ENCODE results near the gene PCDHGC5.
A peak's percentile ranks its signal among the peaks of the same experiment; 100 is the strongest.

Gene PCDHGC5

DNA sequence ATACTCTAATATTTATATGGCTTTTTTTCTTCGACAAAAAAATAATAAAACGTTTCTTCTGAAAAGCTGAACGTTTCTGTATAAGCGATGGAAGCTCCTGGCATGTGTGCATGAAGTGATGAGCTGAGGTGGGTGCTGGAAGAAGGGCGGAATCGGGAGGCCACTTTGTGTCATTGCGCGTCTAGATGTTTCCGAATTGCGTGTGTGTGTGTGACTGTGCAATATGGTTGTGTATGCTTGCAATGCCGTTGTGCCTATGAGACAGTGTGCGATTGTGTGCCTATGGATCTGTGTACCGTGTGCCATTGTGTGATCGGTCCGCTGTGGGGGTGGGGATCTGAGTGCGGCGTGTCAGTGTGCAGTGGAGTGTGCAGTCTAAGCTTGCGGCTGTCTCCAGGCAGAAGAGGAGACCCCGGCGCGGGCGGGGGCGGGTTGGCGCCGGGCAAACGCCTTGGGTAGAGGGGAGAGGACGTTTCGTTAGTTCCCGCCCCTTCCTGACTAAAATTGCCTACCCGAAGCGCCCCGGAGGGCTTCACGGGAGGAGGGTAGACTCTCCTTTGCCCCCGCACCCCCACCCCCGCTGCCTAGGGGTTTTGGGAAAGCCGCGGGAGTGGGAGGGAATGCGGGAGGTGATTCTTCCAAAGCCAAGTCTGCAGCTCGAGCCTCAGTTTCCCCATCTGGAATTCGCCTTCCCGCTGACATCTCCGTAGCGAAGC, 24.2 kb downstream of the PCDHGC5 start:
- no peak for DNase-seq (ENCODE audit: low read depth, low spot score)

DNA sequence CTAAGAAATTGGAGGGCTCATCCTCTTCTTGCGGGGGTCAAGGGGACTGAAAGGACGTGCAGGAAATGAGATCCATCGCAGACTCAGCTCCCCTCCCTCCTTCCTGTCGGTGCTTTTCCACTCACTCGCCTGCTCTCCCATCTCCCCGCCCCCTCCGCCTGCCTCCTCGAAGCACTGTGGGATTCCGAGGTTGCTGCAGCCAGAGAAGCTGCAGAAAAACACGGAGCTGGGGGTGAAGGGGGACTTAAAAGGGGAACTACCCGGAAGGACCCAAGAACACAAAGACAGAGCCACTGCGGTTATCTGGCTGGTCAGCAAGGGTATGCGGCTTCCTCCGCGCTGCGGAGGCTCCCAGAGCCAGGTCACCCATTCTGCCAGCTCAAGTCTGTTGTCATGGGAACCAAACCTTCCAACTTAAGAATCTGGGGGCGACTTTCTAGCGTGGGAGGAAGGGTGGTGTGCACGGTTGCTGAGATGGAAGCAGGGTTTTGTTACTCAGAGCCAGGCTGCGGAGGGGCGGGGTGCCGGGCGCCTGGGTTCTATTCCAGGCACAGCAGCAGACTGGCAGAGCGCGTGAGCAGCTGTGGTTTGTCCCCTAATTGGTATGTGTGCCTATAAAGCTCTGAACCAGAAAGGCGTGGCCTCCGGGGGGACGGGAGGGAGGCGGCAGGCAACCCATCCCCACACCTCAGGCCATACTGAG, 24.9 kb downstream of the PCDHGC5 start:
- no peak for DNase-seq (ENCODE audit: low read depth, low spot score)

GRCh38 chr5:141514330-141515133, 25.7 kb downstream of the PCDHGC5 start:
- DNase-seq (ENCODE audit: low read depth, low spot score), result no peak

GRCh38 chr5:141515141-141515540, 26.3 kb downstream of the PCDHGC5 start:
- DNase-seq (ENCODE audit: low read depth, low spot score), result no peak

- no peak for DNase-seq (ENCODE audit: low read depth, low spot score)
These were observed 27.2 kb downstream of the PCDHGC5 start for GRCh38 chr5:141515946-141516671.

DNA sequence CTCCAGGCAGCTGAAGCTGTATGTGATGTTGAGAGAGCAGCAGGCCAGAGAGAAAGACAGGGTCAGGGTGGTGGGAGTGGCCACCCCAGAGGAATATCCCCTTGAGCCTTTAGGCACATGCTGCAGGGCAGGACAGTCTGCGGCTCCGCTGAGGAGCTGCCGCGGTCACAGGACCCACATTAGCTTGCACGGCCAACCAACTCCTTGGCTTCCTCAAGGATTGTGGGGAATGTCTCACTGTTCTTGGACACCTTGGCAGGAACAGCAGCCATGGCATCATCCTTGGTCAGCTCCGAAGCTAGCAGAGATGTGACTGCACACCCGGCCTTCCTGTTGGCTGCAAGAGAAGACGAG, 27.8 kb downstream of the PCDHGC5 start:
- DNase-seq (ENCODE audit: low read depth, low spot score), result no peak

GRCh38 chr5:141517312-141517711, 28.4 kb downstream of the PCDHGC5 start:
- DNase-seq (ENCODE audit: low read depth, low spot score), result no peak

DNA sequence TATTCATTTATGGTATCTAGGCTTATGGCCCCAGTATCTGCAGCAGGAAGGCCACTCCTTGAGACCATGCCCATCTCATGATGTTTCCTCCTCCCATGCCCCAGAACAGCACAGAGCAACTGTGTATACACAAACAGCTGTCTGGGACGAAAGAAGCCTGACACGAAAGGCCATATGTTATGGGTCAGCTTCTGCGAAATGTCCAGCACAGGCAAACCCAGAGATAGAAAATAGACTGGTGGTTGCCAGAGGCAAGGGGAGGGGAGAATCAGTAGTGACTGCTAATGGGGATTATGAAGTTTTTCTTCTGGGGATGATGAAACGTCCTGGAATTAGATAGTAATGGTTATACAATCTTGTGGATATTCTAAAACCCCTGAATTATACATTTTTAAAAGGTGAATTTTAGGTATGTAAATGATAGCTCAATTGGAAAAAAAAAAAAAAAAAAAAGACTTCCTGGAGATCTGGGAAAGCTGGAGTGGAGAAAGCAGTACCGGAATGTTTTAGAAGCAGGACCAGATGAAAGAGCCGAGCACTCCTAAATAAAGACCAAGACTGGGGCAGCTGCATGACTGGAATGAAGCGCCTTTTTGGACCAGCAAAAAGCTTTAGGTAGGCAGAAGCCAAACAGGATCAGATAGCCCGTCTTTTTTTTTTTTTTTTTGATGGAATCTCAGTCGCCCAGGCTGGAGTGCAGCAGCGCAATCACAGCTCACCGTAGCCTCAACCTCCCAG, 29.2 kb downstream of the PCDHGC5 start:
- no peak for DNase-seq (ENCODE audit: low read depth, low spot score)

- no peak for DNase-seq (ENCODE audit: low read depth, low spot score)
These were observed 29.7 kb downstream of the PCDHGC5 start for GRCh38 chr5:141518618-141519015.

GRCh38 chr5:141519605-141520565, 31.0 kb downstream of the PCDHGC5 start:
- DNase-seq (ENCODE audit: low read depth, low spot score), result no peak

- DNase-seq (ENCODE audit: low read depth, low spot score), result no peak
These were observed 32.4 kb downstream of the PCDHGC5 start for GRCh38 chr5:141521244-141521781.

DNA sequence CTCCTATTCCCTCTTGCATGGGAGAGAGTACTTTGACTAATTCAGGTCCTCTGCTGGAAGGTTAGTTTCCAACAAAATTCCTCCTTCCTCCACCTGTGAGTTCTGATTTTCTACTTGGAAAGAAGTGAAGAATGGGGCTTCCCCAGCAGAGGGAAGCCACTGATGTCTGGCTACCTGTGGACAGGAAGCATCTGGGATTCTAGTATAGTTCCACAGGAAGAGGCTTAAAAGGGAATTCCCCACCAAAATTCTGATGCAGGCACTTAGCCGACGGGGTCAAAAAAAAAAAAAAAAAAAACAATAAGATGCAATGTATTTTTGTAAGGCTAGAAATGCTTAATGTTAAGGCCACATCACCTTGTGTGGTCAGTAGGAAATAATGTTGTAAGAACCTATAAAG, 33.4 kb downstream of the PCDHGC5 start:
- no peak for DNase-seq (ENCODE audit: low read depth, low spot score)

DNA sequence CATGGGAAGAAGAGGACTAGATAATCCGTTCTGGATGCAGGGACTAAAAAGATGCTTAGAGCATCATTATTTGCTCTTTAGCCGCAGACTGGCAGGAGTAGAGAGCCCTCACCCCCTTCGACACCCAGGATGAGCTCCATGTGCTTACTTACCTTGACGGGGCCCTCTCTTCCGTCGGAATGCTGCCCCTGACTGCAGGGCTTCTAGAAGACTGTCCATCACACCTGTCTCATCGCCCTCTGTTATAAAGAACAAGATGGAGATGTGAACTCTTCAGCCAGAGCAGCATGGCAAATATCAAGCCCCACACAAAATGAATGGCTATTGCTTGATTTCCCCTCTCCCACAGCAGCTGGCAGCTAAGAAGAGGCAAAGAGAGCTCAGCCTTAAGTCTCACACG, 35.1 kb downstream of the PCDHGC5 start:
- DNase-seq (ENCODE audit: low read depth, low spot score), result no peak

DNA sequence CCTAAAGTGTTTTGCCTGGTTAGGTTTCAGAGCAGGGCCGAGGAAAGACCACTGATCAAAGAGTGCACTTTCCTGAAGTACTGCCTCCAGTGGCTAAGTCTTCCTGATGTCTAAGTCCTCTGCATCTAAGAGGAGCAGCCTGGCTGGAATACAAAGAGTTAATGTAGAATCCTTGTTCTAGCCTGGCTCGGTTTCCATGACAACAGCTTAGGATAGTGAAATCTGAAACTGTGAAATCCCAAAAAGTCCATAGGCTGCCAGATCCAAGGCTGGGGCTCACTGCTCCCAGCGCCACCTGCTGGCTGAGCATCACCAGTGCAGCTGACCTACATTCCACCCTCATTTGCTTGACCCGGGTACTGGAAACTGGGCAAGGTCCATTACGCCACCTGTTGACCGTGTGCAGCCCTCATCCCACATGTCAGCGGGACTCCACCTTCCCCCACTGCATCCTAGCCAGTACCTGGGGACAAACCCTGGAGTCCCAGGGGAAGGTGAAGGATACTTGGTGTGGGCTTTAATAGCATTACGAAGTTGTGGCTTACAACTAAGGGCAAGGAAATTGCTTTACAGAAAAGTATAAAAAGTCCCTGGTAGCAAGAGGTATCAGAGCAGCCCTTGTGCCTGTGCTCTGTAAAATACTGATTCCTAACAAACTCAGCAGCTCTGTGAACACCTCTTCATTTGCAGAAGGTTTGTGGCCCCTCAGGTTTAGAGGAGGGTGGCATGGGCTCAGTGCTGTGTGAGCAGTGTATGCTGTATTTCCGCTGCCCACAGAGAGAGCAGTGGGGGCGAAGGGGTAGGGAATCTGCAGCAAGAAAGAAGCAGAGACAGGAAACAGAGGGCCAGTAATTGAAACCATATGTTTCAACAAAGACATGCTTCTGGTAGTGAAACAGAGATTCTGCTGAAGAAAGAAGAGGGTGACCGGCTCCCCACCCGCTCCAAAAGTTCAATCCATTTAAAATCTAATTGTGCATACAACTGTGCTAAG, 36.0 kb downstream of the PCDHGC5 start:
- DNase-seq (ENCODE audit: low read depth, low spot score), result peak; percentile 96

DNA sequence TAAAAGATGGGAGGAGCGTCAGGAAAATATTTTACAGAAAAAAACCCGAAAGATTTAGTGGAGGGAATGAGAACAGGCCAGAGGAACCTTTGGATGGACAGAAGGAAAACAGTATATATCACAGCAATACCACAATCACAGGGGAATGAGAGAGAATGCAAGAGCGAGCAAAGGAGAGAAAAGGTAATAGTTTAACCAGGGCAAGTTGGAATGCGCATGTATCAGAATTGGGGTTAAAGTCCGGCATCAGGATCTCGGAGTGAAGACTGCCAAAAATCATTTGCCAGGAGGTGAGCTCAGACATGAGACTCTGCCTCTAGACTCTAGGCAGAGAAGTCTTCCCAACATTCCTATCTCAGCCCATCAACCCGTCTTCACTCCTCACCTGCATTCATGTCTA, 36.8 kb downstream of the PCDHGC5 start:
- no peak for DNase-seq (ENCODE audit: low read depth, low spot score)

DNA sequence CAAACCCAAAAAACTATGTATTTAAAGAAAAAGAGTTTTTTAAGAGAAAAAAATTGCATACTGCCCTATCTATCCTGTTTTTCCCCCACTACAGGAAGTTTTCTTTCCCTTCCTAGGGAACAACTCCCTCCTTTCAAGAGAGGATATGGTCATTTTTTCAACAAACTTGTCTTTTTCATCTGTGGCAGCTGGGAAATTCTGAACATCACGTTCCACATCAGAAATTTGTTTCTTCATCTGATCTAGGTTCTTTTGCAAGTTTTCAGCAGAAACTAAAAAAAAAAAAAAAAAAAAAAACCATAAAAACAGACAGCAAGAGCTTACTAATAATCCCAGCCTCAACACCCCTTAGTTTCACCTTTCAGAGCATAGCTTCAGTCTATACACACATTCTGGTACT, 38.5 kb downstream of the PCDHGC5 start:
- no peak for DNase-seq (ENCODE audit: low read depth, low spot score)

- no peak for DNase-seq (ENCODE audit: low read depth, low spot score)
These were observed 39.6 kb downstream of the PCDHGC5 start for GRCh38 chr5:141528291-141528984.

- DNase-seq (ENCODE audit: low read depth, low spot score), result no peak
These were observed 40.1 kb downstream of the PCDHGC5 start for GRCh38 chr5:141529002-141529401.

Data from iPS DF 19.7 (cell line).